Left hindlimb (tissue), 1 donor: ENCODE results near the gene GRAMD4.
A peak's percentile ranks its signal among the peaks of the same experiment; 100 is the strongest.

ENCODE experiments used
- DNase-seq: peaks from one replicate; pipeline ENCODE4 v3.0.0-alpha.2; 2018

Gene GRAMD4

DNA sequence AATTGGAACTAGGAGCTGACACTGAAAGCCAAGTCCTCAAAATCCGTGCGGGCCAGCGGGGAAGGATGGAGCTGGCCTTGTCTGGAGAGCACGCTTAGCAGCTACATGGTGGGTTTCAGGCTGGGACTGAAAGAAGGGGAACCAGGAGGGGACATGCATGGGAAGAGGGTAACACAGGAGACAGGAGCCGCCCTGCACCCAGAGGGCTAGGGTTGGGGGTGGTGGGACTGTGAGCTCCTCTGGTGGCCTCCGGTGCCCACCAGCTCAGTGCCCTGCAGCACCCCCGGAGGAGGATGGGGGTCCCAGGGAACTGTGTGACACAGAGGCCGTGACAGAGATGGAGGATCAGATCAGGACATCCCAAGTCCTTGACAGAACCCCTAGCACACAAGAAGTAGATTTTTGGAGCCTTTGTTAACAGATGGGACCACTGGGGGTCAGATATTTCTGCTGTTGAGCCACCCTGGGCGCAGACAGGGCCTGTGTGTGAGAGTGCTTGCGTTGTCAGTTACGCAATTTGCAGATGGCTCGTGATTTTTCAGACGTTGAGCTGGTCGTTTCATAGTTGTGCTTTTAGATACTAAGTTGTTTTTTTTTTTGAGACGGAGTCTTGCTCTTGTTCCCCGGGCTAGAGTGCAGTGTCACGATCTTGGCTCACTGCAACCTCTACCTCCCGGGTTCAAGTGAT lies 21.3 kb upstream of the GRAMD4 start:
- no peak for DNase-seq

DNA sequence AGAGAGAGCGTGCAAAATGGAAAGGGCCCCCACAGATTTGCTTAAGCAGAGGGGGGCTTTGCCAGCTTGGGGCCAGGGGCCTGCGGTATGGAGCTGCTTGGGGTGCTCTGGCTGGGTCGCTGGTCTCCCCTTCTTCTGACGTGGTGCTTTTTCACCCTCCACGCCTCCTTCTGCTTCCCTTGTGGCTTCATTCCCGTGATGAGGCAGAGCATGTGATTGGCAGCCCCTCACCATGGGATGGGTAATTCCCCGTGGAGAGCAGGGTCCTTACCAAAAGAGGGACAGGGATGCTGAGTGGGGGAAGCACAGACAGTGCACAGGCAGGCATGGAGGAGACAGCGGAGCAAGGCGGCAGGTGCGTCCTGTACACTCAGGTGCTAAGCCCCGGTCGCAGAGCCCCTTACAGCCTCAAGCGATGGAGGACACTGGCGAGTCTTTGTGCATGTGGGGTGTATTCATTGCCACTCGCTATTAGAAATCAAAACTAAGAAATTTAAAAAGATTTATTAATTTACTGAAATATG lies 19.9 kb upstream of the GRAMD4 start:
- no peak for DNase-seq

DNA sequence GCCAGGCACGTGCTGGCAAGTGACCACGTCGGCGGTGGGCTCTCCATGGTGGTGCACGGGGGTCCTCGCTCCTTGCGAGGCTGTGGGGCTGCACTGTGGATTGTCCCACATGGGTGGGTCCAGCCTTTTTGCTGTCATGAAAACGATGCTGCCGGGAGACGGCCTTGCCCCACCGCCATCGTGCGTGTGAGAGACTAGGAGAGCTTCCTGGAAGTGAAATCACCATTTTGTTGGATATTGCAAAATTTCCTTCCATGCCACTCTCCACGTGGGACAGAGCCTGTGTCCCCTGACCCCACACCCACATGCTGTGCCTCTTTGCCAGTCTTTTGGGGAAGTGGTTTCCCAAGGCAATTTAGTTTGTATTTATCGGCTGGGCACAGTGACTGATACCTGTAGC lies 18.2 kb upstream of the GRAMD4 start:
- no peak for DNase-seq

DNA sequence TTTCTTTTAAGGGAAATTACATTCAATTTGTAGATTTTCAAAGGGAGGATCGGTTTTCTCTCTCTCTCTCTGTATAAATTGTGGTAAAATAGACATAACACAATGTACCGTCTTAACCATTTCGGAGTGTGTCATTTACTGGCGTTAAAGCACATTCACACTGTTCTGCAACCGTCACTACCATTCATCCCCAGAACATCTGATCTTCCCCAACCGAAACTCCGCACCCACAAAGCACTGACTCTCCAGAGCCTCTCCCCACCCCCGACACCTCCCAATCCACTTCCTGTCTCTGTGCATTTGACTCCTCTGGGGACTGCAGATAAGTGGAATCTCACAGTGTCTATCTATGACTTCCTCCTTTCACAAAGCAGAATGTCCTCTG lies 15.9 kb upstream of the GRAMD4 start:
- DNase-seq = no peak

DNA sequence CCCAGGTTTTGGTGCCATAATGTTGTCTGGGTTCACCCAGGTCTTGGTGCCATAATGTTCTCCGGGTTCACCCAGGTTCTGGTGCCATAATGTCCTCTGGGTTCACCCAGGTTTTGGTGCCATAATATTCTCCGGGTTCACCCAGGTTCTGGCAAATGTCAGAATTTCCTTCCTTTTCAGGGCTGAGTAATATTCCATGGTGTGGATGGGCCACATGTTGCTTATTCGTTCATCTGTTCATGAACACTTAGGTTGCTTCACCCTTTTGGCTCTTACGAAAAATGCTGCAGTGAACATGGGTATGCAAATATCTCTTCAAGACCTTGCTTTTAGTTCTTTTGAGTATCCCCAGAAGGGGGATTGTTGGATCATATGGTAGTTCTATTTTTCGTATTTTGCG lies 15.1 kb upstream of the GRAMD4 start:
- DNase-seq = no peak

DNA sequence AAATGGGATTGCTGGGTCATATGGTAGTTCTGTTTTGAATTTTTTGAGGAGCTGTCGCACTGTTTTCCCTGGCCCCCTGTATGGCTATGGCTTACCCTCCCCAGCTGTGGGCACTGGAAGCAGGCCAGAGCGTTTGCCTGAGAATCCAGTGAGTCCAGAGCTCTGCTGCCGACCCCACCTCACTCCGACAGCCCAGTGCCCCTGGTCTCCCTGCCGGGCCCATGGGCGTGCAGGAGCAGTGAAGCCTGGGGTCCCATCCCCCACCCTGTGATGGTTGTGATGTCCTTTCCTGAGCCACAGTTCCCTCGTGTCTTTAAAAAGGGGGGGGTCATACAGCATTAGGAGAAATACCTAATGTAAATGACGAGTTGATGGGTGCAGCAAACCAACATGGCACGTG lies 13.3 kb upstream of the GRAMD4 start:
- DNase-seq = no peak

DNA sequence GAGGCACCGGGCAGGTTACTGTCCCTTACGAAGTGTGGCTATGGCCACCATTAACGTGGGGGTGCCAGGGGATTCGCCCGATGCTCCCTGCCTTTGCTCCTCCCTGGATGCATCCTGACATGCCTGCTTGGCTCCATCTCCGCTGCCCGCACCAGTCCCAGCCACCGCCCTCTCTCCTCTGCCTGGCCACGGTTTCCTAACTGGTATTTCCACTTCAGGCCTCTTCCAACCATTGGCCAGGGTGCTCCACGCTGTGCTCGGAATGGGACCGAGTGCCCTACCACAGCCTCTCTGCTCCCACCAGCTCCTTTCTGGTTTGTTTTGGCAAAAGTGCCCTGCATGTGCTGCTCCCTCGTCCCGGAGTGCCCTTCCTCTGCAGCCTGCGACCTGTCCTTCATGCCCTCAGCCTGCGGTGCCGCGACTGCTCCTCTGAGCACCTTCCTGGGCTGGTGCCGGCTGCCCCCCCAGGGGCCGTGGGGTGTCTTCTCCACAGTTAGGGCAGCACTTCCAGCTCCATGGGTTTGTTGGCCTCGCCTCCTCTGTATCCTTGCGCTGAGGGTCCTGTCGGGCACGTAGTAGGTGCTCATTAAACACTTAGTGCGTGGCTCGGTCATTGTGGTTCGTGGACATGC lies 12.6 kb upstream of the GRAMD4 start:
- DNase-seq = no peak

DNA sequence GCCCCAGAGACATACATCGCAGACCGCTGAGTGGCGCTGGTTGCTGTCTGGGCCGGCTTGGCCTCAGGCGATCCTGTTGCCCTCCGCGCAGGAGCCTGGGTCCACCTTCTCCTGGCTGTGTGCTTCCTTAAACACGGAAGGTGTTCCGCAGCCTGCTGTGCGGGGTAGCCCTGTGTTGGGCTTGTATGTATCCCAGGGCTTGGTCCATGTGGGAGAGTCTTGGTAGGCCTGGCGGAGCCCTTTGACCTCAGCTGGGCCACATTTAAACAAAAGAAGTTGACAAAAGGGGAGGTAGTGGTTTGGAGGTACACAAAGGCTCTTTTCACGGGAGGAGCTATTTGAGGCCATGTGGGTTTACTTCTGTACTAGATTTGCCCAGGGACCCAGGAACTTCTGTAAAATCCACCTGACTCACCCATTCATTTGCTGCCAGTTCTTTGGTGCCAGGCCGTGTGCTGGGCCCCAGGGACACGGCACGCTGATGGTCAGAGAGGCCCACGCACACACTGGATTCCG lies 11.0 kb upstream of the GRAMD4 start:
- DNase-seq = no peak

DNA sequence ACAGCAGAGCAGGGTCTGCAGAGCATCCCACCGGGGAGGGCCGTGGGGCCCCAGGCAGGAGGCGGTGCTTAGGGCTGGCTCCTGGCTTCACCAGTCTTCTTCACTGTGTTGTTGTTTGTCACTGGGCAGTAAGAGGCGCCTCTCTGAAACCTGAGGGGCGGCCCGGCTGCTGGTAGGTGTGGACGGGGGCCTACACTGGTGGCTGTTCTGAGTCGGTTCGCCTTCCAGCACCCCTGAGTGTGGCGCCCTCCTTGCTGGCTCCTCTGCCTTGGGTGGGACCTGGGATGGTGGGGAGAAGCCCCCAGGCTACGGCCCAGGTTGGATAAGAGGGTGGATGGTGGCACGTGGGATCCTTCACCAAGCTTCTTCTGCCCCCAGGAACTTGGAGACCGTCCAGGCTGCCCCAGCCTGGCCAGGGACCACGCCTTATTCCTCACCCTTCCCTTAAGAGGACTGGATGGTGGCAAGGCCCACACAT lies 10.4 kb upstream of the GRAMD4 start:
- no peak for DNase-seq

DNA sequence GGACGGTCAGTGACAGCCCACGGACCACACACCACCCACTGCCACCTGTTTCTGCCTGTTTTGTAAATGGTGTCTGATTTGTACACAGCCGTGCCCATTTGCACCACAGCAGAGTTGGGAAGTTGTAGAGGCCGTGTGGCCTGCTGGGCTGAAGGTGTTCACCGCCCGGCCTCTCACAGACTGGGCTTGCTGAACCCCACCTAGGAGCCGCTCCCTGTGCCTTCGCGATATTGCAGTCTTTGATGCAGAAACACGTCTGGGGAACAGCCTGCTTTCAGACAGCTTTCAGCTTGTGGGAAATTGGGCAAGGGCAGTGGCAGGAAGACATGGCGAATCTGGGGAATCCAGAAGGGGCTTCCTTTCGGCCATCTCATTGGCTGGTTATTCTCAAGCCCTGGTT lies 9.8 kb upstream of the GRAMD4 start:
- DNase-seq = no peak

DNA sequence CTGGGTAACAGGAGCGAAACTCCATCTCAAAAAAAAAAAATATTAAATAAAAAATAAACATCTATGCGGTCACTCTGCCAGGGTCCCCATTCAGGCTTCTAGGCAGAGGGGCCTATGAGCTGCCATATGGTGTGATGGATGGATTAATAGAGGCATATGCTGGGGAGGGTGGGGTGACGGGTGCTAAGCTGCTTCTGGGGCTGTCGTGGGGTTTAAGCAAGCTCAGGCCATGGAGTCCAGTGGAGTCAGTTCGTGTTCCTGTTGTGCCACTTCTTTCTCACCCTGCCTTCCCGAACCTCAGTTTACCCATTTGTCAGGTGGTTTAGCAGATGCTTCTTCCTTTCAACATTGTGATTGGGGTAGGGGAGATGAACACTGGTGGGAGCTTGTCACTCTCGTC lies 9.0 kb upstream of the GRAMD4 start:
- no peak for DNase-seq

DNA sequence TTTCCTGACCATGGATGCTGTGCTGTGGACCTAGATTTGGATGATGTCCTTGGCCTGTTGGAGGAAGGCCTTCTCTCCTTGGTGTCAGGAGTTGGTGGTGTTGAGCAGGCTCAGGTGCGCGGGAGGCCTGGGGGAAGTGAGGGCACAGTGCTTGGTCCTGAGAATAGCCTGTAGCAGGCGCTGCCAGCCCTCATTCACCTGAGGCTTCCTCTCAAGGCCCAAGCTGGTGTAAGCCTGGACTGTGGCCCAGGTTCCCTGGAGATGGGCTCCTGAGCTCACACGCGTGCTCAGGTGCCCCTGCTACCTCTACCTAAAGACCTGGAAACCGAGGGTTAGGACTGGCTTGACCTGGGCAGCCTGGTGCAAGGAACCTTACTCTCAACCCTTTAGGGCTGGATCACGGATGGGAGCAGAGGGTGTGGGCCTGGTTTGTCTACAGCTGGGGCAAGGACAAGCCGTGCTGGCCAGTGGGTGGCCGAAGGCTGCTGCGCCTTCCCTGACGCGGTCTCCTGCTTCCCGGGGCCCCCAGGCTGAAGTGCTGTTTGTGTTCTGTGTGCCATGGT lies 7.8 kb upstream of the GRAMD4 start:
- no peak for DNase-seq

DNA sequence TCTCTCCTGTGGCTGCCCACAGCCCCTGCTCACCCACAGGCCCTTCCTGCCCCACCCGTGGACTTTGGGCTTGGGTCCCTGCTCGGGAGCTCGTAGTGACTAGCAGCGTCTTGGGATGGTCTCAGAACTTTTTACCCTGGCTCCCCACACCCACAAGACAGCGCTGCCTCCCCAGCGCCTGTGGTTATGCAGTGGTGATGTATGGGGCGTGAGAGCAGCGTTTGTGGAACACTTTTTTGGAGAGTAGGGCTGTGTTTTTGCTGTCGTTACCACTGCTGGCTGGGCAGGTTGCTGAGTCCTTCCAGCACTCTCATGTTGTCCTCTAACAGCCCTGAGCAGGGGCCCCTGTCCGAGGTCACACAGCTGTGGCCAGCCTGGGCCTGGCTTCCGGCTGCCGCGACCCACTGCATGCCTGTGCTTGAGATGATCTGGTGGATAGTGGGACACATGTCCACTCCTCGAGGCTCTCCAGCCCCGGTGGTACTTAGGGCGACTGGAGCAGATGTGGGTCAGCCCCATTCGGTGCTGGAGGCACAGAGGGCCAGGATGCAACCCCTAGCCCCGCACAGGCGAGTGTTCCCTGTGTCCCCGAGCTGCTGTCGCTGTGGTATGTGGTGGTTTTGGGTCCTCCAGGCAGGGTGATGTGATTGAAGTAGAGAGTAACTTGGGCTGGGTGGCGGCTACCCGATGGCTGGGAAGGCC lies 7.1 kb upstream of the GRAMD4 start:
- peak; percentile 74 for DNase-seq

DNA sequence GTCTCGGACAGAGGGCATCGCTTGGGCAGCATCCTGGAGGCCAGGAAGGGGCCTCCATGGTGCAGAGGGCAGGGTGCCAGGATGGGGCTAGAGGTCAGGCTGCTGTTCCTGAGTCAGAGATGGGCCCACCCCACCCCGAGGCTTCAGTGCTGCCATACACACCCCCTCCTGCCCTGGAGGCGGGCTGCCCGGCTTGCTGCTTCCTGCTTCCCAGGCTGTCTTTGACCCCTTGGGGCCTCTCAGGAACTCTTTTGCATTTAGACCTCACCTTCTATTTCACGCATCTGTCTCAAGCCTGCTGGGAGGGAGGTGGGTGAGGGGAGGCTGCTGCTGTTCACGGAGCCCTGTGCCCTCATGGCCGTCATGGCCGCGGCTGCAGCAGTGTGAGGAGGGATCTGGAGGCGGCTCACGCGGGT lies 6.6 kb upstream of the GRAMD4 start:
- DNase-seq = no peak

DNA sequence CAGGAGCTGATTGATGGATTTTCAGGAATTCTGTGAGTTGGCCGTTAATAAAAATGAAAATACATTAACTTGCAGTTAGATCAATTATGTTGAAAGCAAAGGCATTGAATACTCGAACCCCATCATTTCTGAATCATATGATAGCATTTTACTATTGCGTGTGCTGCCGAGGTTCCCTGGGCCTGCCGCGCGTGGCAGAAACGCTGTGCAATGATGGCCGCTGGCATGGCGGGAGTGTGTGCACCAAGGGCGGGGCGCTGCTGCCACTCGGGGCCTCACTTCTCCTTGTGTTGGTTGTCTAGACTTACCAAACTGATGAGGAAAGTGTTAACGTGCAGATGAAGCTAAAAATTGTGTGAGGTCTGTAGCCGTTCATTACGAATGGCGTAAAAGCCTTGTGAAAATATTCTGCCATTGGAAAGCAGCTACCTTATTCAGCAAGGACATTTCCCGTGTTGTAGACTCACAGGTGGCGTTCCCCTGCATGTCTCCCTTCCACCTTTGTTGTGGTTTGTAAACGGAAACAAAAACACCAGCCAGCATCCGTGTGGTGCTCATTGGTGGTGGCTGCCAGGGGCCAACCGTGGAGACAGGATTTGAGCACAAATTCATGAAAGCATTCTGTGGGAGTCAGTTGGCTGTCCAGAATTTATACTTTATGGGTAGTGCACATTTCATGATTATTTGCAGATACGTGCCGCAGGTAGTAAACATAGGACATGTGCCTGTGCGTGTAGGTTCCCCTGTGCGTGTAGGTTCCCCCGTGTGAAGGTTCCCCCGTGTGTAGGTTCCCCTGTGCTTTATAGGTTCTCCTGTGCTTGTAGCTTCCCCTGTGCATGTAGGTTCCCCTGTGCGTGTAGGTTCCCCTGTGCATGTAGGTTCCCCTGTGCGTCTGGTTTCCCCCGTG lies 5.9 kb upstream of the GRAMD4 start:
- DNase-seq = no peak

DNA sequence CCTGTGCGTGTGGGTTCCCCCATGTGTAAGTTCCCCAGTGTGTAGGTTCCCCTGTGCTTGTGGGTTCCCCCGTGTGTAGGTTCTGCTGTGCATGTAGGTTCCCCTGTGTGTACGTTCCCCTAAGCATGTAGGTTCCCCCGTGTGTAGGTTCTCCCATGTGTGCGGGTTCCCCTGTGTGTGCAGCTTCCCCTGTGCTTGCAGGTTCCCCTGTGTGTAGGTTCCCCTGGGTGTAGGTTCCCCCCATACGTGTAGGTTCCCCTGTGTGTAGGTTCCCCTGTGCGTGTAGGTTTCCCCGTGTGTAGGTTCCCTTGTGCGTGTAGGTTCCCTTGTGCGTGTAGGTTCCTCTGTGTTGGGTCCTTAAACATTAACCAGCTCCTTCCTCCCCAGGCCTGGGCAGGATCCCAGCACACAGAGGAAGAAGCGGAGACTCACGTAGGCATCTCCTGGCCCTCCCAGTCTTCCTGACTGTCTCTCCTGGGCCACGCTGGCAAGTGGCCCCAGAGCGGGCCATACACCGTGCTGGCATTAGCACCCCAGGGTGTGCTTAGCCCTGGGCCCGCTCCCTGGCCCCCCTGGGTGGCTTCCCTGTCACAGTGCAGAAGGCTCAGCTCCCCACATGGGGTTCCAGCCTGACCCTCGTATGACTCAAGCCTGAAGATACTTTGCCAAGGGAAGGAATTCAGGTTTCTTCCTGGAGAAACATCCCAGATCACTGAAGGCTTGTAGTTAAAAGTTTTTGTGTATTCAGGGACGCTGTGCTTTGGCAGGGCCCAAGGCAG lies 2.8 kb upstream of the GRAMD4 start:
- DNase-seq = no peak

DNA sequence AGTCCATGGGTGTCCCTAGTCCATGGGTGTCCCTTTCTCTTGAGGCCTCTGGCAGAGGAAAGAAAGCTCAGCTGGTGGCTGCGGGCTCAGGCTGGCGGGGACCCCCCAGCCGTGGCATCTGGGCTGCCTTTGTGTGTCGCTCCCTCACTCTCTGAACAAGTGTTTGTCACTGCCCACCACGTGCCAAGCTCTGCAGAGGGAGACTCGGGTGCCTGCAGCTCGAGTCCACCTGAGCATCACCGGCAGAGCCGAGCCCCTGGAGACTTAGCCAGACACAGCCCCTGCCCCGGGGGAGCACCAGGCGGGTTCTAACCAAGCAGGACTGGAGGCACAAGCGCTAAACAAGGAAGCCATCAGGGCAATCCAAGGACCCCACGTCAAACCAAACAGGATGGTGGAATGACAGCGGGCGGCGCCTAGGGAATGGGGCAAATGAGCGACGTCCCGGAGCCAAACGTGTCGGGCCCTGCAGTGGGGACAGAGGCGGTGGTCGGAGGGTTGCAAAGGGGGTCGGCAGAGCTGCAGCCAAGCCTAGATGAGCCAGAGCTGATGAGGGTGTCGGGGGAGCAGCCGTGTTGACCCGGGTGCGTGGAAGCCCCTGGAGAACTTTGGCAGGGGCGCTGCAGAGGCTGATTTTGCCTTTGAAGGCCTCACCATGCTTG lies 2.1 kb upstream of the GRAMD4 start:
- DNase-seq = no peak

DNA sequence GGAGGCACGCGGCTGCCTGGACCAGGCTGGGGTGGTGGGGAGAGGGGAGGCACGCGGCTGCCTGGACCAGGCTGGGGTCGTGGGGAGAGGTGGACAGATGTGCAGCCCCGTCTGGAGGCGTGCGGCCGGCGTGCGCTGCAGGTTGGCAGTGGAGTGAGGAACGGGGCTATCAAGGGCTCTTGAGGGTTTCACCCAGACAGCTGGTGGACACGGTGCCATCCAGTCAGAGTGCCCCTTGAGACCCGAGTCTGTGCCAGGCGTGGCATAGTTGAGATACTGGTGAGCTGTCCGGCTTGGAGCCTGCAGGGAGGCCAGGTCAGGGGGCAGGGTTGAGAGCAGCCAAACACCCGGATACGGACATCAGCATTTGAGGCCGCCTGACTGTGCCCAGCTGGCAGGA lies 1.5 kb upstream of the GRAMD4 start:
- no peak for DNase-seq

DNA sequence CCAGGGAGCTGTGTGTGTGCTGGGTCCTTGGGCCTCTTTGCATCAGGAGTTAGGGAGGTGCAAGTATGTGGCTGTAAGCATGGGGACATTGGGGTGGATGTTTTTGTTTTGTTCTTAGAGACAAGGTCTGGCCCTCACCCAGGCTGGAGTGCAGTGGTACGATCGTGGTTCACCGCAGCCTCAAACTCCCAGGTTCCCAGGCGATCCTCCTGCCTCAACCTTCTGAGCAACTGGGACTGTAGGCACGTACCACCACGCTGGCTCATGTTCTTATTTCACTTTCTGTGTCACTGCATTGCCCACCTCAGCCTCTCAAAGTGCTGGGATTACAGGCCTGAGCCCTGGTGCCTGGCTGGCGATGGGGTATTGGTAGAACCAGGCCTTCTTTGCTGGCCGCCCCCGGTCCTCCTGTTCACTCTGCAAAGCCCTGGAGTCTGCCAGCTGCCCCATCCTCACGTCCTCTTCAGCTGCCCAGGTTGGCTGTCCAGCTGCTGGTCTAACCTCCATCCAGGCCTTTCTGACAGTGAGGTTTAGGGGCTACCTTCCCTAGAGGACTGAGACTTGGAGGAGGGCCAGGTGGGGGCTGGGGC lies 851 bp upstream of the GRAMD4 start:
- no peak for DNase-seq

DNA sequence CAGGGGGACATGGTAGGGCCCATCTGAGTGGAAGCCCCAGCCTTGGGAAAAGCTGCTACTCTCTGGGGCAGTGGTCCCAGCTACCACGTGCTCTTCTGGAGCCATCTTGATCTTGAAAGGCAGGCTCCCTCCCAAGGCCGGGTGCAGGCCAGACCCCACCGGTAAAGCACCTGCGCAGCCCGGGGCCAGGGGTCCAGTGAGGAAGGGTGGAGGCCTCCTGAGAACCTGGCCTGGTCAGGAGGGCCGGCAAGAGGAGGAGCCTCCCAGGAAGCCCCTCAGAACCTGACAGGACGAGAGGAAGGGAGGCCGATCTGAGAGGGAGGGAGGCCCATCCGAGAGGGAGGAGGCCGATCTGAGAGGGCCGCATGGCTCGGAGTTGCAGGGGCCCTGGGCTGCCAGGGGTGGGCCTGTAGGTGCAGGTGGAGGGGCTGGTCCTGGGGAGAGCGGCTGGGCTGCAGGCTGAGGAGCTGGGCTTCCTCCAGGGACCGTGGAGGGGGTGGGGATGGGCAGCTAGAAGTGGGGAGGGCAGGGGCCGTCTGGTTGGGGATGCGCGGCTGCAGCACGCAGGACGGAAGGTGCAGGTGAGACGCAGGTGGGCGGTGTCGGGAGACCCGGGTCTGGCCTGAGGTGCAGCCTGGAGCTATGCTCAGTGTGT lies 529 bp downstream of the GRAMD4 start:
- DNase-seq = no peak
